VCaP (cell line): ENCODE measurements around the gene ADSL.

Experiments
- H3K27ac ChIP-seq: fragments of 450-650 bp; 2 replicates; pipeline ENCODE4 v1.5.1; 2017
- CTCF ChIP-seq: fragments of 450-650 bp; conservative IDR thresholded peaks from 2 replicates; pipeline ENCODE4 v1.5.1; 2017; ENCODE audit warnings: mild to moderate bottlenecking, moderate library complexity

ADSL gene

DNA sequence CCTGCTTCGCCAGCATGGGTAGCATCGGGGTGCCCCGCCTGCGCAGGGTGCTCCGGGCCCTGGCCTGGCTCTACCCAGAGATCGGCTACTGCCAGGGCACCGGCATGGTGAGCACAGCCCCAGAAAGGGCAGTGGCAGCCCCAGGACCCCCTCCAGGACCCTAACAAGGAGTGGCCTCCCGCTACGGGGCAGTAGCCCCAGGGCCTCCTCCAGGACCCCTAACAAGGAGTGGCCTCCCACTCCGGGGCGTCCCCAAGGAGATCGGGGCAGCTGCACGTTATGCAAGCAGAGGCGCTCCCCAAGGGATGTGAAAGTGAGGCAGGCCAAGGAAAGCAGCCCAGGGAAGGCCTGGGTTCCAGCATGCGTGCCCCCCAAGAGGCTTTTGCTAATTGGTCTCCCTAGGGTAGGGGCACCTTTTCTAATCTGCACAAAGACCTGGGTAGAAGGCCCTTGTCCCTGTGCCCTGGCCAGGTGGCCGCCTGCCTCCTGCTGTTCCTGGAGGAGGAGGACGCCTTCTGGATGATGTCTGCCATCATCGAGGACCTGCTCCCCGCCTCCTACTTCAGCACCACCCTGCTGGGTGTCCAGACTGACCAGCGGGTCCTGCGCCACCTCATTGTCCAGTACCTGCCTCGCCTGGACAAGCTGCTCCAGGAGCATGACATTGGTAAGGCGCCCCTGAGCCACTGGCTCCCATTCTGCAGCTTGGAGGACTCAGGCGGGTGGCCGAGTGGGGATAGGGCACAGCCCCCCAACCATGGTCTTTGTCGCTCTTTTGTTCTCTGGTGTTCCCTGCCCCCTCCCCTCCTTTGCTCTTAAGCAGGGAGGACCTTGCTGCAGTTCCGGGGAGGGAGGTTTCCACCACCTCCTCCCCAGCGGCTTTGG, 59.1 kb downstream of the ADSL start:
- TF ChIP-seq CTCF = no peak
- no peak overlapping the region for H3K27ac ChIP-seq

DNA sequence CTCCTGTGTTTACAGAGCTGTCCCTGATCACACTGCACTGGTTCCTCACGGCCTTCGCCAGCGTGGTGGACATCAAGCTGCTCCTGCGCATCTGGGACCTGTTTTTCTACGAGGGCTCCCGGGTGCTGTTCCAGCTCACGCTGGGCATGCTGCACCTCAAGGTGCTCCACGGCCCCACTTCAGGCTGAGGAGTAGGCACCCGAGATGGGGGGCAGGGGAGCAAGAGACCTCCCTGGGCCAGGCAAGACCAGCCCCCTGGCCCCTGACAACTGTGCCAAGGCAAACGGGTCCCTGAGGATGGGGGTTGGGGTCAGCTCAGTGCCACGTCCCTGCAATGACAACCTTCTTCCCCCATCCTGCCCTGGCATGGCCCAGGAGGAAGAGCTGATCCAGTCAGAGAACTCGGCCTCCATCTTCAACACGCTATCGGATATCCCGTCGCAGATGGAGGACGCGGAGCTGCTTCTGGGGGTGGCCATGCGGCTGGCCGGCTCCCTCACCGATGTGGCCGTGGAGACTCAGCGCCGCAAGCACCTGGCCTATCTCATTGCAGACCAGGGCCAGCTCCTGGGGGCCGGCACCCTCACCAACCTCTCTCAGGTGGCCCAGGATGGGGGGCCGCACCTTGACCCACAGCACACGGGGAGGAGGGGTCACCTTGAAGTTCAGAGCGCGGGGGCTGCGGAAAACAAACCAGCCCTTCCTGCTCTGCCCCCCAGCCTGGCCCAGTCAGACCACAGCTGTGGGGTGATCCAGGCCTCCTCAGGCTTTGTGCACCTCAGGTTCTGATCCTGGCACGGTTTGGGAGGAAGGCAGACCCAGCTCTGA, 60.0 kb downstream of the ADSL start:
- no peak overlapping the region for H3K27ac ChIP-seq
- no peak for TF ChIP-seq CTCF

- no peak overlapping the region for H3K27ac ChIP-seq
- TF ChIP-seq CTCF = no peak
Measured at GRCh38 chr22:40407021-40407761, 60.9 kb downstream of the ADSL start.

DNA sequence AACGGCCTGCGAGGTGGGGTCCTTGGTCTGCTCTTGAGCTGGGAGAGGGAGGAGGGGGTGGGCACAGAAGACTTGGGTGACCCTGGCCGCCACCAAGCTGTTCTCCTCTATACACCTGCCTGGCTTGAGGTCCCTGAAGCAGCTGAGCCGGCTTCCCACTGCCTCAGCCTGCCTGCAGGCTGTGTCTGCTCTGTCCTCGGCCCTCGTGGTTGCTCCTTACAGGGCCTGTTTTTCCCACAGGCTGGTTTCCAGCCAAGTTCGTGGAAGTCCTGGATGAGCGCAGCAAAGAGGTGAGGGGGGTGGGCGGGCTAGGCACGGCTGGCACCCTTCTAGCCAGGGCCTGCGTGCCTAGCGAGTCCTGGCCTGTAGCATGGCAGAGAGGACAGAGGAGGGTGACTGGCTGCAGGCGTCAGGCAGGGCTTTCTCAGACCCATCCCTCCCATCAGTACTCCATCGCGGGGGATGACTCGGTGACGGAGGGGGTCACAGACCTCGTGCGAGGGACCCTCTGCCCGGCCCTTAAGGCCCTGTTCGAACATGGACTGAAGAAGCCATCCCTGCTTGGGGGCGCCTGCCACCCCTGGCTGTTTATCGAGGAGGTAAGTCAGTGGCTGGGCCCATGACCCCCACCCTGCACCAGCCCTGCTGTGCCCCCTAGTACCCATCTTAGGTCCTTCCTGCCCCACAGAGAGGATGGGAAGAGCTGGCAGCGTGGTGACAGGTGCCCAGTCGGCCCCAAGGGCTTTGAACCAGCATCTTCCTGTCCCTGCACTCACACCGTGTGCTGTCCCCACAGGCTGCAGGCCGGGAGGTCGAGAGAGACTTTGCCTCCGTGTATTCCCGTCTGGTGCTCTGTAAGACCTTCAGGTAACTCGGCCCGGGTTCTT, 61.8 kb downstream of the ADSL start:
- H3K27ac ChIP-seq = no peak overlapping the region
- TF ChIP-seq CTCF = no peak

GRCh38 chr22:40408718-40409612, 62.7 kb downstream of the ADSL start:
- no peak for TF ChIP-seq CTCF
- no peak overlapping the region for H3K27ac ChIP-seq

DNA sequence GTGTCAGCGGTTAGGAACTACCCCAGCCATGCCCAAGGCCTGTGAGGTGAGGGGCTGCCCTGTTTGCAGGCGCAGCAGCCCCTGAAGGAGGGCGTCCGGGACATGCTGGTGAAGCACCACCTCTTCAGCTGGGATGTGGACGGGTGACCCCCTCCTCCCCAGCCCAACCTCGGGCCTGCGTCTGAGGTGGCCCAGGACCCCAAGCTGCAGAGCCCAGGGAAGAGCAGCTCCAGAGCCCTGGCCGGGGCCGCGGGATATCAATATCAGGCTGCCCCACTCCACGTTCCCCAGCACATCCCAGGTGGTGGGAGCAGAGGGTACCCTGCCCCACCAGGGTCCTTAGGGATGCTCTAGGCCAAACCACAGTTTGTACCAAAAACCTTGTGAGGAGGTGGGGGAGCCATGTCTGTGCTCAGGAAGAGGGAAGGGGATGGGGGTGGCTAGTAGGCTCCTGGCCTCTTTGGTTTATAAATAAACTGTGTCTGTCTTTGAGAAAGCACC, 63.4 kb downstream of the ADSL start:
- H3K27ac ChIP-seq = no peak overlapping the region
- TF ChIP-seq CTCF = no peak
